GM12878 (cell line): ENCODE measurements around the gene TMEM120B.

Source experiments
- CEBPB ChIP-seq, 2 experiments: fragments of 150-350 bp in 1 of 2; IDR thresholded peaks; 2 replicates each; pipeline ENCODE4 v1.6.1; 2012 to 2014; ENCODE audit warnings: low read depth in 2 of 2, low read length in 2 of 2, borderline replicate concordance in 1 of 2, inconsistent platforms in 1 of 2
- CHD1 ChIP-seq: IDR thresholded peaks from 2 replicates; pipeline ENCODE4 v1.6.1; 2012; ENCODE audit warnings: low read depth, low read length, improper control_type of control experiment
- CREM ChIP-seq: IDR thresholded peaks from 2 replicates; pipeline ENCODE4 v1.6.1; 2014; ENCODE audit warnings: antibody characterized with exemption, low read depth
- EZH2 ChIP-seq: IDR thresholded peaks from 2 replicates; pipeline ENCODE4 v1.6.1; 2012; ENCODE audit warnings: low read depth, mild to moderate bottlenecking, control low read depth, inconsistent platforms, low read length, borderline replicate concordance; ENCODE audit not compliant: control insufficient read depth
- SREBF2 ChIP-seq: IDR thresholded peaks from 2 replicates; pipeline ENCODE4 v1.6.1; 2012; ENCODE audit warnings: mild to moderate bottlenecking, low read length
- YY1 ChIP-seq: IDR thresholded peaks from 2 replicates; pipeline ENCODE4 v1.6.1; 2011; ENCODE audit warnings: low read depth, mild to moderate bottlenecking, low read length
- ZNF274 ChIP-seq: IDR thresholded peaks from one replicate; pipeline ENCODE4 v1.8.0; 2011; ENCODE audit not compliant: insufficient read length, insufficient read depth
- TF ChIP-seq, protein P1 (sequence below): IDR thresholded peaks from 2 replicates; pipeline ENCODE4 v1.6.1; 2012; ENCODE audit warnings: low read depth, low read length, improper control_type of control experiment

DNA sequence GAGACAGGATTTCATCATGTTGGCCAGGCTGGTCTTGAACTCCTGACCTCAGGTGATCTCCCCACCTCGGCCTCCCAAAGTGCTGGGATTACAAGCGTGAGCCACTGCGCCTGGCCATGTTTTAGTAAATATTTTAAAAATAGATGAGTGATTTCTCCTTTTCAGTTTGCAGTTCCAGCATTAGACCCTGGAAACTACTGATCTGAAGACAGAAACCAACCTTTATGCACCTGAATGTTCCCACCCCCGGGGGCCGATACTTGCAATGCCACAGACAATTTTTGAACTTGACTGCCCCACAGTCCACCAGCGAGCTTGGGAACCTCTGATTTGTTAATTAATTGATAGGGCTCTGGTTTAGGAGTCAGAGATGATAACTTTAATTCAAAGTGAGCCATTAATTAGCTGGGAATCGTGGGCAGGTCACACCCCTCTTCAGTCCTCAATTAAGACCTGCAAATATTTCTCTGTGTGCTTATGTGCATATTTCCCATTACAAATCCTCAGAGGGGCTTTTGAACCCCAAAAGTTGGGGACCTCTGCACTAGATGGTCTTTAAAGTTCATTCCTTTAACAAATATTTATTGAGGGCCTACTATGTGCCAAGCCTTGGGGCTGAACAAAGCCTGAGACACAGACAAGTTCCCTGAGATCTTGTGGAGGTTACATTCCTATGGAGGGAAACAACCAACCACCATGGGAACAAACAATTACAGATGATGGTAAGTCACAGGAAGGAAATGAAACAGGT lies 4.1 kb upstream of the TMEM120B start:
- TF ChIP-seq CREM (no peak), EZH2 (no peak), CEBPB (IDR thresholded peaks at IDR 0.05; ENCODE audit: borderline replicate concordance in 1 of 2, low read depth in 2 of 2, low read length in 2 of 2) (no peak), CHD1 (no peak), SREBF2 (no peak), YY1 (no peak), ZNF274 (no peak)
- TF ChIP-seq, protein P1, sequence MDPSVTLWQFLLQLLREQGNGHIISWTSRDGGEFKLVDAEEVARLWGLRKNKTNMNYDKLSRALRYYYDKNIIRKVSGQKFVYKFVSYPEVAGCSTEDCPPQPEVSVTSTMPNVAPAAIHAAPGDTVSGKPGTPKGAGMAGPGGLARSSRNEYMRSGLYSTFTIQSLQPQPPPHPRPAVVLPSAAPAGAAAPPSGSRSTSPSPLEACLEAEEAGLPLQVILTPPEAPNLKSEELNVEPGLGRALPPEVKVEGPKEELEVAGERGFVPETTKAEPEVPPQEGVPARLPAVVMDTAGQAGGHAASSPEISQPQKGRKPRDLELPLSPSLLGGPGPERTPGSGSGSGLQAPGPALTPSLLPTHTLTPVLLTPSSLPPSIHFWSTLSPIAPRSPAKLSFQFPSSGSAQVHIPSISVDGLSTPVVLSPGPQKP, result no peak
